ENCODE results near the gene HCST.
"Not testable (repeated sequence)": the region's sequence is repeated elsewhere in the genome, so short reads cannot be mapped to it uniquely, and the experiment has no call there.

Gene HCST

GRCh38 chr19:35904311-35905068, 2.2 kb downstream of the HCST start:
- no peak for DNase-seq (ENCODE audit: low spot score)

GRCh38 chr19:35905178-35905727, 2.9 kb downstream of the HCST start:
- no peak for DNase-seq (ENCODE audit: low spot score)

DNA sequence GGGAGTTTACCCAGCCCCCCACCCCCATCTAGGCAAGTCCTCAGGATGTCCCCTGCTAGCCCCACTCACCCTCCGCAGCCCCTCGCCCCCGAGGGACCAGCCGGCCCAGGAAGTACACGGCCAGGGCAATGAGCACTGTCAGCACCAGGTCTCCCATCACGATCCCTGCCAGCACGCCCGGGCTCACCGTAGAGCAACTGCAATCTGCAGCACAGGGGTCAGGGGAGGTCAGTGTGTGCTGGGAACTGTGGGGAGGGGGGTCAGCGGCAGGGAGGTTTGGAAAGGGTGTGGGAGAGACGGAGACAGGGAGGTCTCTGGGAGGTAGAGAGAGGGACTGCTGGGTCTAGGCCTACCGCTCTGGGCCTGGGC, 5.0 kb downstream of the HCST start:
- DNase-seq (ENCODE audit: low spot score) = no peak

GRCh38 chr19:35908010-35908441, 5.7 kb downstream of the HCST start, which contains the start of gene TYROBP:
TYROBP (minus strand) TSS chr19:35908295; CDS start chr19:35908228, 67 bp downstream.
- DNase-seq (ENCODE audit: low spot score) = no peak

DNA sequence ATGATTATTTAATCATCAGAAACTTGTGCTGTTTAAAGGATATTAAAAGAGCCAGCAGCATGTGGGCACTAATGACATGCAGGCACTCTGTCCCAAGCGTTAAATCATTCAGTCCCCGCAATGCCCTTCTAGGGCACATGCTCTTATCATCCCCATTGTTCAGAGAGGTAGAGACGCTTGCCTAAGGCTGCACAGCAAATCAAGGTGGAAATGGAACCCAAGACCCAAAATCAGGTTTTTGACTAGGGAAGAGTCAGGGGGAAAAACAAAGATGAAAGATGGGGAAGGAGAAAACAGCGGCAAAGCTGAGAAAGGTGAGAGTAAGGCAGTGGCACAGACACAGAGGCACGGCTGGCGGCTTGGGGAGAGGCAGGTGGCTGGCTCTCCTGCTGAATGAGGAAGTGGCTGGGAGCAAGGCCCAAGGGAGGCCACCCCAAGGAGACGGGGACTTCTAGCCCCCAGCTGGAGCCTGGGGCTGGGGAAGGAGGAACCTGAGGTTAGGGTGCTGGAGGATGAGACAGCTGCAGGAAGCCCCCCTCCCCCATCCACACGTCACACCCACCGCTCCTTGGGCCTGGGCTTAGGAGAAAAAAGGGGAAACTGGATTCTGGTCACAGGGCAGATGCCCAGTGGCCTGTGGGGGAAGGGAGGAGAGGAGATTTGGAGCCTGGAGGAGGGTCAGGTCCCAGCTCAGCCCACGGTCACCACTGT, 6.8 kb downstream of the HCST start:
- no peak for DNase-seq (ENCODE audit: low spot score)

- no peak for DNase-seq (ENCODE audit: low spot score)
Observed at GRCh38 chr19:35909684-35910035, 7.3 kb downstream of the HCST start.

DNA sequence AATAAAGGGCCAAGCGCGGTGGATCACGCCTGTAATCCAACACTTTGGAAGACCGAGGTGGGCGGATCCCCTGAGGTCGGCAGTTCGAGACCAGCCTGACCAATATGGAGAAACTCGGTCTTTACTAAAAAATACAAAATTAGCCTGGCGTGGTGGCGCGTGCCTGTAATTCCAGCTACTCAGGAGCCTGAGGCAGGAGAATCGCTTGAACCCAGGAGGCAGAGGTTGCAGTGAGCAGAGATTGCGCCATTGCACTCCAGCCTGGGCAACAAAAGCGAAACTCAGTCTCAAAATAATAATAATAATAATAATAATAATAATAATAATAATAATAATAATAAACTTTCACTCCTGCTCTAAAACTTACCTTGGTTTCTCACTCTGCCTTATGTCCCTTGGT, 8.0 kb downstream of the HCST start:
- not testable (repeated sequence) for DNase-seq (ENCODE audit: low spot score)

DNA sequence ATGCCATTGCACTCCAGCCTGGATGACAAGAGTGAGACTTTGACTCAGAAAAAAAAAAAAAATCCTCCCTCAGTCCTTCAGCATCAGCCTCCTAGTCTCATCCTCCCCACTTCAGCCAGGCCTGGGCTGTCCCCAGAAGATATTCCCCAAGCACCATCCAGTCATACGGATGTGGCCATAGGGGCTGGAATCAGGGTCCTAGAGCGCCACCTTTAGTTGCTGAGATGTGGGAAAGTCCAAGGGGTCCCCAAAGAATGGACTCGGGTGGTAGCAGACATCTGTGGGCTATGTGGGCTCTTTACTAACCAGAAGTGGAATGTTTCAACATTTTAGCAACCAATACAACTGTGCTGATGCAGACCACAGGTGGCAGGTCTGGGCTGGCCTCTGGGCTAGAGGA, 8.8 kb downstream of the HCST start:
- no peak for DNase-seq (ENCODE audit: low spot score)

DNA sequence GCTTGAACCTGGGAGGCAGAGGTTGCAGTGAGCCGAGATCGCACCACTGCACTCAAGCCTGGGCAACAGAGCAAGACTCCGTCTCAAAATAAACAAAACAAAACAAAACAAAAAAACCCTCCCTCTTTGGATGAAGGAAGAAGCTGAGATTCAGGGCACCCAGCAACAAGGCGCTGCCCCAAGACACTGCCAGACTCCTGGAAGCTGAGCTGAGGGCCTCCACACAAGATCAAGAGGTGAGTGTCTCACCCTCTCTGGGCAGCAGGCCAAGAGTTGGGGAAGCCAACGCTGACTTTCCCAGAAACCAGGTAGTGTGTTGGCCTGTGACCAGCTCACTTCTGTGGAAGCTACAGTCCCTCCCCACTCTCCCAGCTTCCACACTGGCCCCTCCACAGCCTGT, 9.5 kb downstream of the HCST start:
- no peak for DNase-seq (ENCODE audit: low spot score)

DNA sequence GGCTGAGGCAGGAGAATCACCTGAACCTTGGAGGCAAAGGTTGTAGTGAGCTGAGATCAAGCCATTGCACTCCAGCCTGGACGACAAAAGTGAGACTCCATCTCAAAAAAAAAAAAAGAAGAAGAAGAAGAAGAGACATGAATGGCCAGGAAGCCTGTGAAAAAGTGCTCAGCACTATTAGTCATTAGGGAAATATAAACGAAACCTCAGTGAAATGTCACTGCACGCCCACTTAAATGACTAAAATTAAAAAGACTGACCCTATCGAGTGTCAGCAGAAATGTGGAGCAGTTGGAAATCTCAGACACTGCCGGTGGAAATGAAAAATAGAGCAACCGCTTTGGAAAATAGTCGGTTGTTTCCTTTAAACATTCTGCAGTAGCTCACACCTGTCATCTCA, 11.3 kb downstream of the HCST start:
- no peak for DNase-seq (ENCODE audit: low spot score)

GRCh38 chr19:35915443-35915842, 13.1 kb downstream of the HCST start:
- DNase-seq (ENCODE audit: low spot score) = no peak

GRCh38 chr19:35919306-35919705, 17.0 kb downstream of the HCST start:
- DNase-seq (ENCODE audit: low spot score) = no peak

DNA sequence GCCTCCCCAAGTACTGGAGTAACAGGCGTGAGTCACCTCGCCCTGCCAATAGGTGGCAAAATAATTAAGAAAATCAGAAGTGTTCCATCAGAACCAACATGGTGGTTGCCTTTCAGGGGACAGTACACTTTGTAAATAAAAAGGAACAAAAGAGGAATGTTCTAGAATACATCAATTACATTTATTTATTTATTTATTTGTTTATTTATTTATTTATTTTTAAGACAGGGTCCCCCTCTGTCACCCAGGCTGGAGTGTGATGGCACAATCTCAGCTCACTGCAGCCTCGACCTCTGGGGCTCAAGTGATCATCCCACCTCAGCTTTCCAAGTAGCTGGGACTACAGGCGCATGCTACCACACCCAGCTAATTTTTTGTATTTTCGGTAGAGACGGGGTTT, 18.7 kb downstream of the HCST start:
- no peak for DNase-seq (ENCODE audit: low spot score)

DNA sequence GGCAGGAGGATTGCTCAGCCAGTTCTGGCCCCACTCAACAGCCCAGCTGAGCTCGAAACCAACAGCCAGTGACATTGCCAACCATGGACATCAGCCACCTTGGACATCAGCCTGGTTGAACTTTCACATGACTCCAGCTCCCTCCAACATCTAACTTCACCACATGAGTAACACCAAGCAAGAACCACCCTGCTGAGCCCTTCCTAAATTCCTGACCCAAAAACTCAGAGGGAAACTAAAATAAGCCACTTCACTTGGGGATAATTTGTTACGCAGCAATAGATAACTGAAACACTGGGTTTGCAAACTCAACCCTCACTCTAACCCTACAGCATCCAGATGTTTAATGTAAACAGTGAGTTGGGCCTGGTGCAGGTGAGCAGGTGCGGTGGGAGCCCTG, 23.2 kb downstream of the HCST start:
- no peak for DNase-seq (ENCODE audit: low spot score)

- no peak for DNase-seq (ENCODE audit: low spot score)
Observed at GRCh38 chr19:35928507-35928906, 26.2 kb downstream of the HCST start.

DNA sequence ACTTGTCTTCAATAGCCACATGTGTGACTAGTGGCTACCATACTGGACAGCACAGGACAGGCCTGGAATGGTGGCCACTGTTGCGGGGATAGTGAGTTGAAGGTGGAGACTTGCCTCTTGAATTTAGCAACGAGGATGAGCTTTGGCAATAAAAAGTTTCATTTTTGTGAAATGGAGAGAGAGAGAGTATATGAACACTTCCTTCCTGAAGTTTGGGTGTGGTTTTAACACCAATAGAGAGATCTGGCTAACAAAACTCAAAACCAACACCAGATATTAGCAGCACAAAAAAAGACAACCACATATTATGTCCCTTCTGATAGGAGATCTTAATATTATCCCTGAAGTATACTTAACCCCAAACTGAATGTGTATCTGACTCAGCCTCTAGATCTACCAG, 27.5 kb downstream of the HCST start:
- DNase-seq (ENCODE audit: low spot score) = no peak

DNA sequence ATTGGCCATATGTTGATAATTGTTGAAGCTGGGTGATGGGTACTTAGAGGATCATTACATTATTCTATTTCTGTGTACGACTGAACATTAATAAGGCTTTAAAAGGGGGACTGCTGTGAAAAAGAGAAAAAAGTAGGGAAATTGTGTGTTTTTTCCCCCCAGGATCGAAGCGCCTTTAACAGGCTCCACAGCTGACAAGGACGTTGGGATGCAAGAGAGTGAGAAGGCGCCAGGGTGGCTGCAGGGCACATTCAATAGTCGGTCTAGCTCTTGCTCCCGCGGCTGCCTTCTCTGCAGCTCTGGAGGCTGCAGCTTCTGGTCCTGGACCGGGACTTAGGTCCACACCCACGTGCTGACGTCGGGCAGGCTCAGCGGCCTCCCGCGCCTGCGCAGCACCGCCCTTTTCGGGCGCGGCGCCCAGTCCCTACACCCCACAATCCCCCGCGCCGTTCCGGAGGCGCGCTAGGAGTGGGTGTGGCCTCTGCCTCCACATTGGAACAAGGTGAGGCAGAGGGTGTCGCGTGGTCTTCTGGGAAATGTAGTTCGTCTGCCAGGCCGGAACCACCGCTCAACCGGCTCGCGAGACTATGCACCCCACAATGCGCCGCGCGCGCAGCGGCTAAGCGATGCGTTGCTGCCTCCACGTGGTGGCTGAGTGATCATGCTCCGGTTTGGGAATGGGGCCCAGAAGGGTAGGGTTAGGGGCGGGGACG, 29.0 kb downstream of the HCST start:
- DNase-seq (ENCODE audit: low spot score) = peak; percentile 99

- DNase-seq (ENCODE audit: low spot score) = no peak
Observed at GRCh38 chr19:35931874-35932202, 29.5 kb downstream of the HCST start.

GRCh38 chr19:35932291-35932936, 30.1 kb downstream of the HCST start:
- DNase-seq (ENCODE audit: low spot score) = no peak

GRCh38 chr19:35935911-35936737, 33.8 kb downstream of the HCST start, which contains the start of gene LRFN3:
LRFN3 (plus strand) TSS chr19:35936374; CDS start chr19:35939426, 3,052 bp downstream.
- DNase-seq (ENCODE audit: low spot score) = no peak

- no peak for DNase-seq (ENCODE audit: low spot score)
Observed at GRCh38 chr19:35936738-35937268, 34.5 kb downstream of the HCST start.
